Endothelial cell of umbilical vein (primary cell): Measurements from ENCODE around the gene COX4I1. TPM values are rescaled to one million over a fixed set of nuclear protein-coding genes. Genes with fewer than 3 reads are reported as not detected.

Experiments
- BruUV-seq: library from RNA; stranded (reverse); fragments of 400-500 nt; replicated peaks from 2 replicates; lab custom pipeline; 2021; lab: Mats Ljungman, UMichigan
- CTCF ChIA-PET: fragments of 300-600, 350-600 bp; sonication (Branson Sonifier 250); formaldehyde crosslinking; loops from one replicate; lab custom pipeline; 2021; ENCODE audit warnings: antibody characterized with exemption, inconsistent platforms; lab: Charles Lee
- POLR2A ChIA-PET: fragments of 300-600, 350-600 bp; sonication (Branson Sonifier 250); formaldehyde crosslinking; loops from one replicate; lab custom pipeline; 2021; ENCODE audit warnings: antibody characterized with exemption, inconsistent platforms; lab: Charles Lee
- DNase-seq: peaks from one replicate; pipeline ENCODE4 v3.0.0-alpha.2; 2011; ENCODE audit warnings: low read depth, low spot score
- FAIRE-seq: peaks from 2 replicates; lab custom pipeline; 2011; peaks lifted over from hg19 to GRCh38; lab: Jason Lieb, UNC
- H2AFZ ChIP-seq: 2 replicates; pipeline ENCODE4 v1.6.0; 2012; ENCODE audit warnings: low read depth, low read length, control low read depth, inconsistent platforms
- H3K27ac ChIP-seq: 2 replicates; pipeline ENCODE4 v1.5.1; 2011; ENCODE audit warnings: low read depth, mild to moderate bottlenecking, control low read depth, low read length, moderate library complexity; ENCODE audit not compliant: insufficient read depth
- H3K27me3 ChIP-seq, 2 experiments: 2 replicates each; pipeline versions ENCODE4 v1.6.0 to v1.6.1; 2011; ENCODE audit warnings: low read length in 2 of 2, mixed read lengths in 1 of 2; ENCODE audit not compliant: control insufficient read depth in 2 of 2, insufficient read depth in 2 of 2
- H3K36me3 ChIP-seq, 2 experiments: 2 replicates in 1 of 2; 3 replicates in 1 of 2; pipeline ENCODE4 v1.5.1; 2011; ENCODE audit warnings: low read length in 2 of 2, mild to moderate bottlenecking in 1 of 2, moderate library complexity in 1 of 2; ENCODE audit not compliant: control insufficient read depth in 2 of 2, insufficient read depth in 2 of 2; ENCODE audit errors: extremely low read depth in 1 of 2
- H3K4me1 ChIP-seq: 3 replicates; pipeline ENCODE4 v1.5.1; 2011; ENCODE audit warnings: mild to moderate bottlenecking, low read length; ENCODE audit not compliant: control insufficient read depth, insufficient read depth; ENCODE audit errors: extremely low read depth
- H3K4me2 ChIP-seq: 2 replicates; pipeline ENCODE4 v1.6.1; 2011; ENCODE audit warnings: low read length, control low read depth, mixed read lengths; ENCODE audit not compliant: insufficient read depth
- H3K4me3 ChIP-seq, 3 experiments: fragments of 200-600 bp in 1 of 3; sonication (generic), shearing (Covaris generic) in 1 of 3; replicated peaks in 1 of 3; 2 replicates each; pipeline ENCODE4 v1.5.1; 2011 to 2016; ENCODE audit warnings: control low read depth in 3 of 3, low read length in 3 of 3, mild to moderate bottlenecking in 2 of 3, inconsistent platforms in 1 of 3, low read depth in 1 of 3, moderate library complexity in 1 of 3; ENCODE audit not compliant: insufficient read depth in 1 of 3
- H3K79me2 ChIP-seq: 2 replicates; pipeline ENCODE4 v1.6.0; 2012; ENCODE audit warnings: low read length, inconsistent platforms; ENCODE audit not compliant: control insufficient read depth, insufficient read depth
- H3K9ac ChIP-seq: replicated peaks from 2 replicates; pipeline ENCODE3; 2011; ENCODE audit warnings: low read length, control low read depth; ENCODE audit not compliant: insufficient read depth; ENCODE audit errors: extremely low read depth
- H3K9me1 ChIP-seq: replicated peaks from 3 replicates; pipeline ENCODE4 v1.6.0; 2011; ENCODE audit warnings: mild to moderate bottlenecking, low read length; ENCODE audit not compliant: control insufficient read depth, insufficient read depth; ENCODE audit errors: extremely low read depth
- H3K9me3 ChIP-seq: replicated peaks from 2 replicates; pipeline ENCODE4 v1.5.1; 2012; ENCODE audit warnings: low read length, inconsistent platforms; ENCODE audit not compliant: control insufficient read depth, insufficient read depth
- H4K20me1 ChIP-seq: replicated peaks from 2 replicates; pipeline ENCODE3; 2011; ENCODE audit warnings: mild to moderate bottlenecking, low read length; ENCODE audit not compliant: control insufficient read depth, insufficient read depth; ENCODE audit errors: extremely low read depth
- CTCF ChIP-seq, 2 donors: IDR thresholded peaks; 1 replicate in 1 of 2; 2 replicates in 1 of 2; pipeline ENCODE4 v1.5.1; 2011; ENCODE audit warnings: low read length in 2 of 2, mild to moderate bottlenecking in 2 of 2, moderate library complexity in 2 of 2, control low read depth in 1 of 2, inconsistent platforms in 1 of 2, low read depth in 1 of 2; ENCODE audit not compliant: insufficient read depth in 1 of 2; ENCODE audit errors: extremely low read depth in 1 of 2
- EZH2 ChIP-seq: IDR thresholded peaks from 2 replicates; pipeline ENCODE4 v1.6.1; 2012; ENCODE audit warnings: borderline replicate concordance, low read depth, mild to moderate bottlenecking, moderate library complexity, low read length, inconsistent platforms; ENCODE audit not compliant: severe bottlenecking
- FOS ChIP-seq: IDR thresholded peaks from 2 replicates; pipeline ENCODE4 v1.6.1; 2011; ENCODE audit warnings: mild to moderate bottlenecking, low read length, moderate library complexity, borderline replicate concordance; ENCODE audit not compliant: insufficient read depth
- GATA2 ChIP-seq: IDR thresholded peaks from 2 replicates; pipeline ENCODE4 v1.7.0; 2011; ENCODE audit warnings: low read depth, mild to moderate bottlenecking, moderate library complexity, mixed read lengths, low read length; ENCODE audit not compliant: insufficient read length, insufficient read depth
- JUN ChIP-seq: IDR thresholded peaks from 2 replicates; pipeline ENCODE4 v1.6.1; 2011; ENCODE audit warnings: borderline replicate concordance, low read depth; ENCODE audit not compliant: insufficient read length, insufficient read depth
- MAX ChIP-seq: IDR thresholded peaks from 2 replicates; pipeline ENCODE4 v1.6.1; 2011; ENCODE audit not compliant: insufficient read depth, insufficient read length
- MYC ChIP-seq: IDR thresholded peaks from one replicate; pipeline ENCODE4 v1.6.1; 2011; ENCODE audit warnings: mild to moderate bottlenecking, low read depth, low read length
- POLR2A ChIP-seq: IDR thresholded peaks from 2 replicates; pipeline ENCODE4 v1.6.1; 2012; ENCODE audit warnings: low read depth, mild to moderate bottlenecking, control low read depth, low read length
- POLR2AphosphoS5 ChIP-seq: IDR thresholded peaks from 2 replicates; pipeline ENCODE4 v1.6.1; 2012; ENCODE audit warnings: low read depth, mild to moderate bottlenecking, control low read depth, low read length, moderate library complexity; ENCODE audit not compliant: insufficient read depth
- dilution Hi-C: fragments of 300-500 bp; cut with MboI; formaldehyde crosslinking; loops from one replicate; pipeline ENCODE4 v1.15.0; 2019; ENCODE audit warnings: low sequenced_read_pairs; ENCODE audit not compliant: extremely low pct_ligation_motif_present
- intact Hi-C: fragments of 100-400 bp; cut with micrococcal nuclease; formaldehyde crosslinking; loops from one replicate; pipeline ENCODE4 v1.10.0; 2022
- polyA plus RNA-seq, 4 experiments: library from polyadenylated mRNA; depleted of rRNA in 3 of 4; stranded (reverse) in 3 of 4; unstranded in 1 of 4; fragments of >200 nt; gene quantifications; 2 replicates each; pipeline versions ENCODE4 v1.2.1 to v1.2.3, GENCODE V29; 2011 to 2012; ENCODE audit warnings: missing spikeins in 1 of 4
- total RNA-seq: library from RNA; stranded (reverse); gene quantifications from 2 replicates; pipeline ENCODE4 v1.2.3, GENCODE V29; 2021

The COX4I1 gene
- total and polyA plus RNA-seq, 2 donors (not counting 3 experiments of a cell fraction or from before 2014, with no cell fraction given), result 560 to 953 TPM

- ChIA-PET POLR2A (no interaction called here), CTCF (interaction anchor here (1.3 to 2.1 kb wide), 2 partner anchors 9 to 10 kb away, joined by 3 to 8 read pairs; no protein-coding TSS in a partner anchor)
- Histone ChIP-seq H3K9me3 (no peaks in the 10 kb centered on the region), H3K9ac (no peak overlapping the region), H3K79me2 (no peaks in the 10 kb centered on the region), H4K20me1 (no peaks in the 10 kb centered on the region), H3K4me2 (no peak overlapping the region), H3K36me3 (peaks cover 8 to 19% of the 10 kb centered on the region in 2 experiments), H3K9me1 (no peaks in the 10 kb centered on the region), H3K4me1 (no peaks in the 10 kb centered on the region), H3K4me3 (no peak overlapping the region), H3K27me3 (peaks cover 16 to 26% of the 10 kb centered on the region in 2 experiments), H2AFZ (no peak overlapping the region), H3K27ac (no peak overlapping the region)
- no peak for DNase-seq
- BruUV-seq, result no TSS peak
- dilution Hi-C loops (no loop called here), intact Hi-C loops (no loop called here)
- no peak for TF ChIP-seq POLR2AphosphoS5
- no peak for TF ChIP-seq JUN
- TF ChIP-seq POLR2A, result no peak
- no peak for TF ChIP-seq FOS
- TF ChIP-seq GATA2, result no peak
- no peak for TF ChIP-seq MAX
- TF ChIP-seq EZH2, result no peak
- no peak for TF ChIP-seq CTCF (IDR thresholded peaks at IDR 0.05; ENCODE audit: extremely low read depth in 1 of 2, insufficient read depth in 1 of 2, low read depth in 1 of 2, low read length in 2 of 2)
- no peak for TF ChIP-seq MYC
- no peak for FAIRE-seq
Observed at GRCh38 chr16:85809645-85810044, 10.2 kb downstream of the COX4I1 start.
